Liver (tissue), 3 donors: ENCODE measurements around the gene KDM5B.

Source experiments
- EGR1 ChIP-seq, 2 donors: IDR thresholded peaks; 2 replicates each; pipeline ENCODE4 v1.6.1; 2016 to 2018; ENCODE audit warnings: antibody characterized with exemption in 2 of 2, low read depth in 2 of 2
- FOXA1 ChIP-seq: IDR thresholded peaks from 2 replicates; pipeline ENCODE4 v1.6.1; 2016; ENCODE audit warnings: antibody characterized with exemption
- GABPA ChIP-seq, 2 donors: IDR thresholded peaks in 1 of 2; conservative IDR thresholded peaks in 1 of 2; 2 replicates each; pipeline ENCODE4 v1.6.1; 2016; ENCODE audit warnings: antibody characterized with exemption in 2 of 2, mild to moderate bottlenecking in 1 of 2, moderate library complexity in 1 of 2
- RAD21 ChIP-seq, 2 donors: IDR thresholded peaks; 2 replicates each; pipeline ENCODE4 v1.6.1; 2016; ENCODE audit warnings: antibody characterized with exemption in 2 of 2, mild to moderate bottlenecking in 2 of 2
- RXRA ChIP-seq, 2 donors: IDR thresholded peaks; 2 replicates each; pipeline ENCODE4 v1.6.1; 2017 to 2018; ENCODE audit warnings: antibody characterized with exemption in 2 of 2, mild to moderate bottlenecking in 1 of 2
- TAF1 ChIP-seq: conservative IDR thresholded peaks from 2 replicates; pipeline ENCODE4 v1.6.1; 2016; ENCODE audit warnings: antibody characterized with exemption, mild to moderate bottlenecking
- YY1 ChIP-seq: IDR thresholded peaks from 2 replicates; pipeline ENCODE4 v1.6.1; 2016; ENCODE audit warnings: antibody characterized with exemption, mild to moderate bottlenecking
- TF ChIP-seq, protein P1 (sequence below): fragments of 150-350 bp; IDR thresholded peaks from 2 replicates; pipeline ENCODE4 v1.5.1; 2017; ENCODE audit warnings: improper control_type of control experiment, low read depth, low read length; ENCODE audit not compliant: missing input control
- TF ChIP-seq, protein P2 (sequence below): IDR thresholded peaks from 2 replicates; pipeline ENCODE4 v1.6.1; 2016; ENCODE audit warnings: antibody characterized with exemption
- TF ChIP-seq, protein P3 (sequence below): IDR thresholded peaks from 2 replicates; pipeline ENCODE4 v1.6.1; 2016; ENCODE audit warnings: antibody characterized with exemption
- TF ChIP-seq, protein P4 (sequence below): IDR thresholded peaks from 2 replicates; pipeline ENCODE4 v1.6.1; 2016; ENCODE audit warnings: antibody characterized with exemption, mild to moderate bottlenecking
- donor health status: healthy.
- donor health status: healthy.

DNA sequence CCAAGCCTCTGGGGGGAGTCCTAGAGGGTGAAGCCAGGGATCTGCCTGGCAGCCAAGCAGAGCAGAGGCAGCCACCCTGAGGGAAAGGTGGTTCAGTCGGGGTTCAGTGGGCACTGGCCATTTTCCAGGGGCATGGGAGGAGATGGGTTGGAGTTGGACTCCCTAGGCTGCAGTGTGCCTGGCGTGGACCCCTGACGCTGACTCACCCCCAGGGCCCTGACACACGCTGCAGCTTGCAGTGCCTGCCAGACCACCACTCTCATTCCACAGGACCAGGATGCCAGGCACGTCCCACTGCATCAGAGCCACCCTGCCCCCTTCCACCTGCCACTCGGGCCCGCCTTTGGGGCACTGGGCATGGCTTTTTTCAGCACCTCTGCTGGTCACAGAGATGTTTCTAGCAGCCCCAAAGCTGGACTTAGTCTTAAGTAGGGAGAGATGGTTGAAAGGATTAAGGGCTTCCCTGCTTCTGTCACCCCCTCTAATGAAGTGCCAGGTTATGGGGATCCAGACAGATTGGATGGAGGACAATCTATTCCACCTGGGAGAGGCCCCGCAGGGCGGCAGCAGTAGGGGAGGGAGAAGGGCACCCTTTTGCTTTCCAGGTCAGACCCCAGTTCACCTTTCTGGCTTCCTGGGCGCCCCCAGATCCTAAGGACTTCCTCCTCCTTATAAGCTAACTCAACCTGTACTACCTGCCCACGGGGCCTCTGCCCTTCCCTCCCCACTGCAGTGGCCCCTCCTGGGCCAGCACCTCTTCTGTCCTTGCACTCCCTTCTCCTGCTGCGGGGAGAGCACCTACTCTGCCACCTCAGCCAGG lies 99.6 kb downstream of the KDM5B start:
- TF ChIP-seq TAF1 (no peak), RXRA (IDR thresholded peaks at IDR 0.05) (no peak), FOXA1 (no peak), EGR1 (IDR thresholded peaks at IDR 0.05; ENCODE audit: low read depth in 2 of 2) (no peak), RAD21 (IDR thresholded peaks at IDR 0.05) (no peak), YY1 (no peak), GABPA (IDR thresholded peaks at IDR 0.05 in 1 of 2, conservative IDR thresholded peaks at IDR 0.05 in 1 of 2) (no peak)
- TF ChIP-seq, protein P1, sequence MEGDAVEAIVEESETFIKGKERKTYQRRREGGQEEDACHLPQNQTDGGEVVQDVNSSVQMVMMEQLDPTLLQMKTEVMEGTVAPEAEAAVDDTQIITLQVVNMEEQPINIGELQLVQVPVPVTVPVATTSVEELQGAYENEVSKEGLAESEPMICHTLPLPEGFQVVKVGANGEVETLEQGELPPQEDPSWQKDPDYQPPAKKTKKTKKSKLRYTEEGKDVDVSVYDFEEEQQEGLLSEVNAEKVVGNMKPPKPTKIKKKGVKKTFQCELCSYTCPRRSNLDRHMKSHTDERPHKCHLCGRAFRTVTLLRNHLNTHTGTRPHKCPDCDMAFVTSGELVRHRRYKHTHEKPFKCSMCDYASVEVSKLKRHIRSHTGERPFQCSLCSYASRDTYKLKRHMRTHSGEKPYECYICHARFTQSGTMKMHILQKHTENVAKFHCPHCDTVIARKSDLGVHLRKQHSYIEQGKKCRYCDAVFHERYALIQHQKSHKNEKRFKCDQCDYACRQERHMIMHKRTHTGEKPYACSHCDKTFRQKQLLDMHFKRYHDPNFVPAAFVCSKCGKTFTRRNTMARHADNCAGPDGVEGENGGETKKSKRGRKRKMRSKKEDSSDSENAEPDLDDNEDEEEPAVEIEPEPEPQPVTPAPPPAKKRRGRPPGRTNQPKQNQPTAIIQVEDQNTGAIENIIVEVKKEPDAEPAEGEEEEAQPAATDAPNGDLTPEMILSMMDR, result no peak
- TF ChIP-seq, protein P2, sequence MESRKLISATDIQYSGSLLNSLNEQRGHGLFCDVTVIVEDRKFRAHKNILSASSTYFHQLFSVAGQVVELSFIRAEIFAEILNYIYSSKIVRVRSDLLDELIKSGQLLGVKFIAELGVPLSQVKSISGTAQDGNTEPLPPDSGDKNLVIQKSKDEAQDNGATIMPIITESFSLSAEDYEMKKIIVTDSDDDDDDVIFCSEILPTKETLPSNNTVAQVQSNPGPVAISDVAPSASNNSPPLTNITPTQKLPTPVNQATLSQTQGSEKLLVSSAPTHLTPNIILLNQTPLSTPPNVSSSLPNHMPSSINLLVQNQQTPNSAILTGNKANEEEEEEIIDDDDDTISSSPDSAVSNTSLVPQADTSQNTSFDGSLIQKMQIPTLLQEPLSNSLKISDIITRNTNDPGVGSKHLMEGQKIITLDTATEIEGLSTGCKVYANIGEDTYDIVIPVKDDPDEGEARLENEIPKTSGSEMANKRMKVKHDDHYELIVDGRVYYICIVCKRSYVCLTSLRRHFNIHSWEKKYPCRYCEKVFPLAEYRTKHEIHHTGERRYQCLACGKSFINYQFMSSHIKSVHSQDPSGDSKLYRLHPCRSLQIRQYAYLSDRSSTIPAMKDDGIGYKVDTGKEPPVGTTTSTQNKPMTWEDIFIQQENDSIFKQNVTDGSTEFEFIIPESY, result no peak
- TF ChIP-seq, protein P3, sequence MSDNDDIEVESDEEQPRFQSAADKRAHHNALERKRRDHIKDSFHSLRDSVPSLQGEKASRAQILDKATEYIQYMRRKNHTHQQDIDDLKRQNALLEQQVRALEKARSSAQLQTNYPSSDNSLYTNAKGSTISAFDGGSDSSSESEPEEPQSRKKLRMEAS, result no peak
- TF ChIP-seq, protein P4, sequence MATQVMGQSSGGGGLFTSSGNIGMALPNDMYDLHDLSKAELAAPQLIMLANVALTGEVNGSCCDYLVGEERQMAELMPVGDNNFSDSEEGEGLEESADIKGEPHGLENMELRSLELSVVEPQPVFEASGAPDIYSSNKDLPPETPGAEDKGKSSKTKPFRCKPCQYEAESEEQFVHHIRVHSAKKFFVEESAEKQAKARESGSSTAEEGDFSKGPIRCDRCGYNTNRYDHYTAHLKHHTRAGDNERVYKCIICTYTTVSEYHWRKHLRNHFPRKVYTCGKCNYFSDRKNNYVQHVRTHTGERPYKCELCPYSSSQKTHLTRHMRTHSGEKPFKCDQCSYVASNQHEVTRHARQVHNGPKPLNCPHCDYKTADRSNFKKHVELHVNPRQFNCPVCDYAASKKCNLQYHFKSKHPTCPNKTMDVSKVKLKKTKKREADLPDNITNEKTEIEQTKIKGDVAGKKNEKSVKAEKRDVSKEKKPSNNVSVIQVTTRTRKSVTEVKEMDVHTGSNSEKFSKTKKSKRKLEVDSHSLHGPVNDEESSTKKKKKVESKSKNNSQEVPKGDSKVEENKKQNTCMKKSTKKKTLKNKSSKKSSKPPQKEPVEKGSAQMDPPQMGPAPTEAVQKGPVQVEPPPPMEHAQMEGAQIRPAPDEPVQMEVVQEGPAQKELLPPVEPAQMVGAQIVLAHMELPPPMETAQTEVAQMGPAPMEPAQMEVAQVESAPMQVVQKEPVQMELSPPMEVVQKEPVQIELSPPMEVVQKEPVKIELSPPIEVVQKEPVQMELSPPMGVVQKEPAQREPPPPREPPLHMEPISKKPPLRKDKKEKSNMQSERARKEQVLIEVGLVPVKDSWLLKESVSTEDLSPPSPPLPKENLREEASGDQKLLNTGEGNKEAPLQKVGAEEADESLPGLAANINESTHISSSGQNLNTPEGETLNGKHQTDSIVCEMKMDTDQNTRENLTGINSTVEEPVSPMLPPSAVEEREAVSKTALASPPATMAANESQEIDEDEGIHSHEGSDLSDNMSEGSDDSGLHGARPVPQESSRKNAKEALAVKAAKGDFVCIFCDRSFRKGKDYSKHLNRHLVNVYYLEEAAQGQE, result no peak
